NCI-H748 treated with DMSO at 0.1 percent for 48 hours (cell line): Measurements from ENCODE around the gene PPP1R15A.
A peak's percentile ranks its signal among the peaks of the same experiment; 100 is the strongest.
"Not testable (repeated sequence)": the region's sequence is repeated elsewhere in the genome, so short reads cannot be mapped to it uniquely, and the experiment has no call there.

Experiments
- DNase-seq: peaks from one replicate; lab custom pipeline; 2025; lab: John Stamatoyannopoulos, UW

Gene PPP1R15A

DNA sequence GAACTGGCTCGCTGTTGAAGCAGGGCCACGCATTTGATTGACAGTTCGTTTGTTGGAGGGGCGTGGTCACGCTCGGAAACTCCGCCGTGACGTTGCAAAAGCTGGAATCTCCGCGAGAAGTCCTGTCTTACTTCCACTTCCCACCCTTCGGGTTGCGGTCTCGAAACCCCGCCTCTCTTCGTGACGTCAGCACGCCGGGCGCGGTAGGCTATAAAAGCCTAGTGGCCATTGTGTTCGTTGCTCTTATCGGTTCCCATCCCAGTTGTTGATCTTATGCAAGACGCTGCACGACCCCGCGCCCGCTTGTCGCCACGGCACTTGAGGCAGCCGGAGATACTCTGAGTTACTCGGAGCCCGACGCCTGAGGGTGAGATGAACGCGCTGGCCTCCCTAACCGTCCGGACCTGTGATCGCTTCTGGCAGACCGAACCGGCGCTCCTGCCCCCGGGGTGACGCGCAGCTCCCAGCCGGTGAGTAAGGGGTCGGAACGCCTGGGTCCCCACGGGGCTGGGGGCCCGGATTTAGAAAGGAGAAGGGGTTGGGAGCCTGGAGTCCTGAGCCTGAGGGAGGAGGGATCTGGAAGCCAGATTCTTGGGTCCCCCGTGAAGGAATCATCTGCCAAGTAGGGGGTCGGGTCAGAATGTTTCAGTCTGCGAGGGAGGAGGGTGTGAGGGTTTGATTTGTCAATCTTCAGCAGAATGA is at the start of gene PPP1R15A:
Gene PPP1R15A (plus strand): TSS at position 240 of the 702 bp plus-strand sequence. CDS start 813 bp downstream, outside the sequence.
- peak; percentile 96 for DNase-seq

DNA sequence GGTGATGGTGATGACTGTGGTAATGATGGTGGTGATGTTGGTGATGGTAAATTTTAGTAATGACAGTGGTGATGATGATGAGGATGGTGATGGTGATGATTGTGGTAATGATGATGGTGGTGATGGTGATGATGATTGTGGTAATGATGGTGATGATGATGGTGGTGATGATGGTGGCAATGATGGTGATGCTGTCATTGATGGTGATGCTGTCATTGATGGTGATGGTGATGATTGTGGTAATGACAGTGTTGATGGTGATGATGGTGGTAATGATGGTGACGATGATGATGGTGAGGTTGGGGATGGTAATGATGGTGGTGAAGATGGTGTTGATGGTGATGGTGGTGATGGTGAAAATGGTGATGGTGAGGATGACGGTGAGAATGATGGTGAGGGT is 49.7 kb upstream of the PPP1R15A start:
- DNase-seq, result no peak

DNA sequence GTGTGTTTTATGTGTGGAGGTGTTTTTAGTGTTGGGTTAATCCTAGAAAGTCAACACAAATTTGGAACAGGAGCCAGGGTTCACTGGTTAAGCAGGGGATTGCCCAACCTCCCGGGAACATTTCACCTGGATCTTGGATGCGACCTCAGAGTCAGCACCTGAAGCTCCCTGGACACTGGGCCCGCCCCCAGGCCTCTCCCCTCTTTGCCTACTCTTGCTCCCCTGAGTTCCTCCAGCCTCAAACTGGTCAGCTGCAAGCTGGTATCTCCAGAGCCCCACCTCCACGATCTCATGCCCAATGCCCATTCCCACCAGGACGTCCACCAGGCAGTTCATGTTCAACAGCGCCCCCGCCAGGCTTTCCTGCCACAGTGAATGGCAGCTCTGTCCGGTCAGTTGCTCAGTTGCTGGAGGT is 45.6 kb upstream of the PPP1R15A start:
- no peak for DNase-seq

DNA sequence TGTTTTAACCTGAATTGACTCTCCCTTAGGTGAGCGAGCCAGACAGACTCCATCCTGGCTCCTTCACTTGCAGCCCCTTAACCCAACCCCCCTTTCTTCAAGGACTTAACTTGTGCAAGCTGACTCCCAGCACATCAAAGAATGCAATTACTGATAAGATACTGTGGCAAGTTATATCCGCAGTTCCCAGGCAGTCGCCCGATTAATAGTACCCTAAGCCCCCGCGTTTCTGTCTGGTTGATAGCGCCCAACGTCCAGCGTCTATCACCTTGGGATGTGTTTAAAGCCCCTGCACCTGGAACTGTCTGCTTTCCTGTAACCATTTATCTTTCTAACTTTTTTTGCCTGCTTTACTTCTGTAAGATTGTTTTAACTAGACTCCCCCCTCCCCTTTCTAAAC is 42.1 kb upstream of the PPP1R15A start:
- no peak for DNase-seq

GRCh38 chr19:48830965-48831364 is 41.3 kb upstream of the PPP1R15A start:
- no peak for DNase-seq

GRCh38 chr19:48833049-48833448 is 39.2 kb upstream of the PPP1R15A start:
- DNase-seq, result no peak

- DNase-seq, result no peak
These were observed 38.2 kb upstream of the PPP1R15A start for GRCh38 chr19:48833977-48834376.

GRCh38 chr19:48835734-48836088 is 36.5 kb upstream of the PPP1R15A start:
- DNase-seq, result peak; percentile 91

- DNase-seq, result peak; percentile 58
These were observed 35.9 kb upstream of the PPP1R15A start, which contains the start of gene HSD17B14 for GRCh38 chr19:48836089-48837017. TSS of gene HSD17B14 (minus strand) at chr19:48836491. CDS start at chr19:48836411, 80 bp downstream.

DNA sequence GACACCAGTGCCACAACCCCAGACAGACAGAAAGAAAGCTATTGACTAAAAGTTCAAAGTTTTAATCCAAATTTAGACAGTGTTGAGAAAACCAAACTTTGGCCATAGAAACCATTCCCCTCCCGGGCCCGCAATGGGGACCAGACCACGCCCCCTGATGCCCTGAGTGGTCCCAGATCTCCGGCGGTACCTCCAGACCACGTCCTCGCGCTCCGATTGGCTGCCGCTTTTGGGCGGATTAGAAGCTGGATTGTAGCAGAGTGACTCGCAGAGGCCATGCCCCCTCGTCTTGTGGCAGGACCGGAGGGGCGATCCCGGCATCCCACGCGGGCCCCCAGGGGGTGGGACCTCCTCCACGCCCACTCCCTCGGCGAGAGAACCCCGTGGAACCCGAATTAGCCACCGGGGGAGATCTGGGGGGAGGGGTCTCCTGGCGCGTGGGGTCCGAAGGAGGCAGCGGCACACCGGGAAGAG is 35.1 kb upstream of the PPP1R15A start:
- peak; percentile 90 for DNase-seq

GRCh38 chr19:48837687-48838086 is 34.5 kb upstream of the PPP1R15A start:
- no peak for DNase-seq

DNA sequence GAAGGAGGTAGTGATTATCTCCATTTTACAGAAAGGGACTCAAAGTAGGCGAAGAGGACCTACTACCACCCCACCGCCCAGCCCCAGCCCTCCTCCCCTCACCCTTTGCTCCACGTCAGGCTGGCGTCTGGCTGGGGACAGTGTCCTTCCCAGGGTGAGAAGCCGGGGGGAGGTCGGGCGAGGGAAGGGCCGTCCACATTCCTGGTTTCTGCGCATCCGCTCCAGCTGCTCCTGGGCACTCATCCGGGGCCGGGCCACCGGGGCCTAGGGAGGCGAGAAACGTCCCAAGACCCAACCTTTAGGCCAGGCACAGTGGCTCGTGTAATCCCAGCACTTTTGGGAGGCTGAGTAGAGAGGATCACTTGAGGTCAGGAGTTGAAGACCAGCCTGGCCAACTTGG is 31.2 kb upstream of the PPP1R15A start:
- DNase-seq, result no peak

DNA sequence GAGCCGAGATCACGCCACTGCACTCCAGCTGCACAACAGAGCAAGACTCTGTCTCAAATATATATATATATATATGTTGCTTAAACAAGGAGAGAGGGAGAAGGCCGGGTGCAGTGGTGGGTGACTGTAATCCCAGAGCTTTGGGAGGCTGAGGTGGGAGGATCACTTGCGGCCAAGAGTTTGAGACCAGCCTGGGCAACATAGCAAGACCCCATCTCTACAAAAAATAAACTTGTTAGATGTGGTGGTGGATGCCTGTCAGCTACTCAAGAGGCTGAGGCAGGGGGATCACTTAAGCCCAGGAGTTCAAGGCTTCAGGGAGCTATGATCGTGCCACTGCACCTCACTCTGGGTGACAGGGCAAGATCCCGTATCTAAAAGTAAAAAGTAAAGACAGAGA is 30.6 kb upstream of the PPP1R15A start:
- DNase-seq, result no peak

GRCh38 chr19:48842789-48843162 is 29.4 kb upstream of the PPP1R15A start:
- DNase-seq, result peak; percentile 55

DNA sequence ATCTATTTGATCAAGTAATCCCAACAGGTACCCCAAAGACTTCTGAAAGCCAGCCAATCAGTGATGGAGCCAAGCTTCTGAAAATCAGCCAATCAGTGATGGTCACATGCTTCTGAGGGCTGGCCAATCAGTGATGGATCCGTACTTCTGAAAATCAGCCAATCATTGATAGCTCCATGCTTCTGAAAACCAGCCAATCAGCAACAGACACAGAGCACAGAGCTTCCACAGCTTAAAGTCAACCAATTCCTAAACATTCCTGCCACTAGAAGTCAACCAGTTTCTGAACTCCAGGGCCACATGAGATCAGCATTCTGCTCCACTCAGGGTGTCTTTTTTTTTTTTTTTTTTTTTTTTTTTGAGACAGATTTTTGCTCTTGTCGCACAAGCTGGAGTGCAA is 27.7 kb upstream of the PPP1R15A start:
- DNase-seq, result no peak

- no peak for DNase-seq
These were observed 26.8 kb upstream of the PPP1R15A start for GRCh38 chr19:48845384-48845783.

- DNase-seq, result not testable (repeated sequence)
These were observed 25.6 kb upstream of the PPP1R15A start for GRCh38 chr19:48846659-48847058.

DNA sequence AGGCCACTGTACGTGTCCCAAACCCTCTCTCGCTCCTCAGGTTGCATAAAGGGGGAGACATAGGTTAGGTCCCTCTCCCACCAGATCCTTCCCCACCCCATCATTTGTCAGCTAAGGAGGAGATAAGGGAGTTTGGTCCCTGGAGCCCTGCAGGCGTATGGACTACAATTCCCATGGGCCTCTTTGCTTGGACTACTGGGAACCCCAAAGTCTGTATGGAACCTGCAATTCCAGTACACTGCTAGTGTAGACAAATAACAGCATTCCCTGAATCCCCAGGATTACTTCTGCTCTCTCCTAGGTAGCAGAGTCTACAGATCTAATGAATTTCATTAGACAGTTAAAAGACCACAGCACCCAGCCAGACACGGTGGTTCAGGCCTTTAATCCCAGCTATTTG is 19.9 kb upstream of the PPP1R15A start:
- DNase-seq, result no peak

- DNase-seq, result no peak
These were observed 18.7 kb upstream of the PPP1R15A start for GRCh38 chr19:48853483-48853882.

DNA sequence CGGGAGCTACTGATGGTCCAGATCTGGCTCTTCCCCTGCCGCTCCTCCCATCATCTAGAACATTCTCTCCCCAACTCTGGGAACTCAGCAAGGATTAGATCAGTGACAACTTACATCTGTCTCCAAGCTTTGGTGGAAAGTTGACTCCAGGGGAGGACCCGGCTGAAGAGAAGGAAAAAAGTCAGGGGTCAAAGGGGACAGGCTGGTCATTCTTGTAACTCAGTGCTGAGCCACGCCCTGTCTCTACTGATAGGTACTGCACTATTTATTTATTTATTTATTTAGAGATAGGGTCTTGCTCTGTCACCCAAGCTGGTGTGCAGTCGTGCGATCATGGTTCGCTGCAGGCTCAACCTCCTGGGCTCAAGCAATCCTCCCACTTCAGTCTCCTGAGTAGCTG is 18.1 kb upstream of the PPP1R15A start:
- DNase-seq, result no peak

- no peak for DNase-seq
These were observed 15.3 kb upstream of the PPP1R15A start for GRCh38 chr19:48856921-48857320.

DNA sequence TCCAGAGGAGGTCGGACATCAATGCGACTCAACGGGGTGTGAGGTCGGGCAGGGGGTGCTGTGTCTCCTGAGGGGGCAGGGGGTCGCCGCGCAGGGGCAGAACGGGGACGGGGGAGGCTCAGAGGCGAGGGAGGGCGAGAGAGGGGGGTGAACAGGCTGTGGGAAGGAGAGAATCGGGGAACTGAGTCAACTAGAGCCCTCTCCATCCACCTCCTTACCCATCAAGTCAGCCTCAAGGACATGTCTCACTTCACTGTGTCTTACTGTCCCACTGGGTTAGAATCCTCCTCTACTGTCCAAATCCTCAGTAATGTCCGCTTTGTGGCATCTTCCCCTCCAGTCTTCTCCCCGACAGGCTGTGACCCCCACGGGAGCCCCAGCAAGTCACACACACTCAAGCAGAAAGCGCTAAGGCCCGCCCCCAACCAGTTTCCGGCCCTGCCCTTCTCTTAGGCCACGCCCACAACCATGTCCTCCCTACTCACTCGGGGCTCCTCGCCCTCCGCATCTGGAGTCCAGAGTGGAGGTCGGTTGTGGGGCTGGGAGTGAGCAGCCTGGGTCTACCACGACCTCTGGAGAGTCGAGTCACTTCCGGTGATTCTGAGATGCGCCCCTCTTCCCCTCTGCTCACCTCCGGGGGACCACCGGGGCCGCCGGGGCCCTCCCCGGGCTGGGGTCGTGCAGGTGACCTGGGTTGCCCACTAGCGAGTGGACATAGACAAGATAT is 13.1 kb upstream of the PPP1R15A start:
- no peak for DNase-seq
